Activated T-helper 1 cell treated with anti-CD3 and anti-CD28 coated beads, Interleukin-12 subunit alpha, Interleukin-12 subunit beta, Interleukin-2, Interleukin-4 antibody, amounts not matched to agents 30 ng/mL and 10 ng/mL and 1 ng/mL, durations not matched to agents 14 hours and 24 hours and 36 hours (primary cell): ENCODE data around the gene QTRT2. TPM values are rescaled to one million over a fixed set of nuclear protein-coding genes. Genes with fewer than 3 reads are reported as not detected.

Source experiments
- DNase-seq: peaks from one replicate; pipeline ENCODE4 v3.0.0; 2021; ENCODE audit warnings: low spot score
- H3K27ac Mint-ChIP-seq: one replicate; pipeline ENCODE4 v1.8.0; 2021; ENCODE audit warnings: mild to moderate bottlenecking, mixed read lengths
- H3K27me3 Mint-ChIP-seq: one replicate; pipeline ENCODE4 v1.8.0; 2022; ENCODE audit warnings: mild to moderate bottlenecking, moderate library complexity, mixed read lengths; ENCODE audit not compliant: insufficient read depth
- H3K36me3 Mint-ChIP-seq: one replicate; pipeline ENCODE4 v1.8.0; 2021; ENCODE audit warnings: low read depth, mixed read lengths
- H3K4me1 Mint-ChIP-seq: one replicate; pipeline ENCODE4 v1.8.0; 2021; ENCODE audit warnings: low read depth, mixed read lengths
- H3K4me3 Mint-ChIP-seq: one replicate; pipeline ENCODE4 v1.8.0; 2021; ENCODE audit warnings: mild to moderate bottlenecking, moderate library complexity, mixed read lengths
- H3K9me3 Mint-ChIP-seq: one replicate; pipeline ENCODE4 v1.8.0; 2021; ENCODE audit warnings: mixed read lengths
- intact Hi-C: fragments of 100-400 bp; cut with micrococcal nuclease; formaldehyde crosslinking; loops from one replicate; pipeline ENCODE4 v1.15.1; 2024
- total RNA-seq: library from RNA; stranded (reverse); gene quantifications from 2 replicates; pipeline ENCODE4 v1.2.3, GENCODE V29; 2022

Gene QTRT2
- 54.9 and 57.6 TPM in 2 replicates for total RNA-seq

DNA sequence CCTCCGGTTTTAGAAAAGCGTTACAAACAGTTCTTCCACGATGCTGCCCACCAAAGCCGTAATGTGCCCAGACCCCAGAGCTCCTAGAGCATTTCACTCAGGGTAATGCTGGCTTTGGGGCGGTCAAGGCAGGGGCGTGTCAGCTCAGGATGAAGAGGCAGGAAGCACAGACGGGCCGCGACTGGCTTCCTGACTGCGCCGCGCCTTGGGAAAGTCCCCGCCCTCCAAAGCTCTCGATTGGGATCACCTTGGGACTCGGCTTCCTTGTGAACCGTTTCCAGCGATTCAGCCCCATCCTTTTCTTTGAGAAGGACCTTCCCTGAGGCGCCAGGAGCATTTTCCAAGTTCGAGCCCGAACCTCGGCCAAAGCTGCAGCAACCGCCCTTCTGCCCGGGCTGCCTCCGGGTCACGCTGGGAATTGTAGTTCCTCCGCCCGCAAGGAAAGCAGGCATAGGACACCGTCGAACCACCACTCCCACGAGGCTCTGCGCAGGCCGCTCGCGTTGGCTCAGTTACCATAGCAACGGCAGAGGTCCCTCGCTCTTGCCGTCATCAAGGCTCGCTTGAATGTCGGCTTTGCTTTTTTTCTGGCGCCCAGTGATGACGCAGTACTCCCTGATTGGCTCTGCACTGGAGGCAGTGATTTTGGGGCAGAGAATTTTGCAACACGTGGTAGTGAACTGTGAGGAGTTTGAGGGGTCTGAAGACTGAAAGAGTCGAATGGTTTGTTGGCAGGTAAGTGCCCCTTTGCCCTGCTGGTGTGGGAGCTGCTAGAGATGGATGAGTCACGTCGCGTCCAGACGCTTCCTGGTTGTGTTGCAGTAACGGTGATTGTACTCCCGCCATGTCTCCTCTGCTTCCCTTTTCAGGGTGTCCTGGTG, at the start of gene QTRT2, which contains the start of gene CCDC191:
Gene QTRT2, plus strand, starts transcription at position 608 of the 881 bp plus-strand sequence. CDS start 8,521 bp downstream, outside the sequence.
Gene CCDC191, minus strand, starts transcription at position 397 of the 881 bp plus-strand sequence. Its CDS starts 60 bp downstream, at position 337.
- DNase-seq: peak; percentile 98
- peak within 1 kb of the TSS; percentile 98 for H3K4me3 Mint-ChIP-seq
- peaks cover 53% of the 10 kb centered on the region for H3K4me1 Mint-ChIP-seq
- H3K9me3 Mint-ChIP-seq: no peaks in the 10 kb centered on the region
- peak within 1 kb of the TSS; percentile 97 for H3K27ac Mint-ChIP-seq
- H3K27me3 Mint-ChIP-seq: peaks cover 2% of the 10 kb centered on the region
- intact Hi-C loops: loop anchor here (1.0 to 5.0 kb wide), 16 partner anchors 109 to 1726 kb away; partner anchors contain the start of genes ATP6V1A, GRAMD1C, SIDT1 and SPICE1
- H3K36me3 Mint-ChIP-seq: peaks cover 5% of the 10 kb centered on the region

DNA sequence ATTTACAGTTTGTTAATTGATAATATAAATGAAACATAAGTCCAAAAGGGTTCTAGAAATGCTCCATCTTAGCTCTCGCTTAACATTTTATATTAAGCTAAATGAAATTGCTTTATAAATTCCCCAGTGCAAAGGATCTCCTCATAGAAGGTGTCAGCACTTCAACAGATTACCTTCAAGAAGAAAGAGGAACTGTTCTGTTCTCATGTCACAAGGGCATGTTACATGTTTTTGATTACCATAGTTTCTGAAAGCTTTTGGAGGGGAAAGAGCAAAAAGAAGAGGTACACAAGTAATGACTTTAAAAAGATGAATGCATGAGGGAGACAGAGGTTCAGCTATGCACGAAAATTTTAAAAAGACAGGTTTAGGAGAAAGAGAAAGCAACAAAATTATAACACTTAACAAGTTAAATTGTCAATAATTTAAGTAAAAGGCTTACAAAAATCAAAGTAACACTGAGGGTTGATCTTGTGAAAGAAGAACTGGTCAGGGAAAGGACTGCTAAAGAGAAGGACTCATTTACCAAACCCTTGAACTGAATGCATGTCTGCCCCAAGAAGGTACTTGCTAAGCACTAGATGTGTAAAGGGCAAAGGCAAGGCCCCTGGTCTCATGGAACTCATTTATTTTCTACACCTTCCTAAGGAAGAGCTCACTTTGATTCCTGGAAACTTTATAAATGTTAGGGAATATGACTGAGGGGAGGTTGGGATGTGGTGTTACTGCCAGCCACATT, 45.3 kb upstream of the QTRT2 start:
- no peaks in the 10 kb centered on the region for H3K4me1 Mint-ChIP-seq
- DNase-seq: no peak

DNA sequence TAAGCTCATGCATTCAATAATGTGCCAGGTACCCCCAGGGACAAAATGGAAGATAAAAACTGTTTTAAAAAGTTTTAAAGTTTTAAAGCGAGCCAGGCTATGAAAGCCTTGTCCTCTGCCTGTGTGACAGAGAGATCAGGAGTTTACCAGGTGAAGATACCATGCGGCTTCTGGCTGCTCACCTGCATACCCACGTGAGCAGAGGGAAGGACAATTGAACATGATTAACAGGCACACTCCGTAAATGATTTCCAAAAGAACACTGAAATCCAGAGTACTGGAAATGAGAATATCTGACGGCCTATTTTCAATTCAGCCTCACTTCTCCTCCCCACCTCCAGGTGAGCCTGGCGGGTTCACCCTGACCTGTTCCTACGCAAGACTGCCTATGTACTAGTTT, 42.3 kb upstream of the QTRT2 start:
- H3K27ac Mint-ChIP-seq: no peak overlapping the region
- H3K27me3 Mint-ChIP-seq: peaks cover 2% of the 10 kb centered on the region
- H3K4me1 Mint-ChIP-seq: no peaks in the 10 kb centered on the region
- H3K9me3 Mint-ChIP-seq: no peaks in the 10 kb centered on the region
- DNase-seq: no peak
- H3K36me3 Mint-ChIP-seq: no peaks in the 10 kb centered on the region
- intact Hi-C loops: no loop called here
- H3K4me3 Mint-ChIP-seq: no peak overlapping the region

More for the DNA sequence above, 45.3 kb upstream of the QTRT2 start:
- Mint-ChIP-seq H3K36me3 (no peaks in the 10 kb centered on the region), H3K4me3 (no peak overlapping the region), H3K27ac (no peak overlapping the region), H3K9me3 (no peaks in the 10 kb centered on the region), H3K27me3 (no peaks in the 10 kb centered on the region)
- intact Hi-C loops: no loop called here

DNA sequence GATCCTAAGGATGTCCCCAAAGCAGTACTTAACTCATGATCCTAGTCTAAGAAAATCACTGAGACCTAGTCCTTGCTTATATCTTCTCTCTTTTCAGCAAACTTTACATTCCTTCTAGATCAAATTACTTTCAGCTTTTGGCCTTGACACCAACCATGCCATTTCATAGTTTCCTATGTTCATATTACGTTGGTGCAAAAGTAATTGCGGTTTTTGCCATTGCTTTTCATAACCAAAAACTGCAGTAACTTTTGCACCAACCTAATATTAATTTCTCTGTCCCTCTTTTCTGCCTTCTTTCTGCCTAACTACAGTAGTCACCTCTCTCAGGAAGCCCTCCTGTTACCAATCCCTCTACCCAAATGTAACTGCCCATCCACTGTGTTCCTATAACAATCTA, 37.1 kb upstream of the QTRT2 start:
- Mint-ChIP-seq H3K27me3 (peaks cover 2% of the 10 kb centered on the region), H3K4me1 (no peaks in the 10 kb centered on the region), H3K9me3 (no peaks in the 10 kb centered on the region), H3K36me3 (no peaks in the 10 kb centered on the region), H3K27ac (no peak overlapping the region), H3K4me3 (no peak overlapping the region)
- intact Hi-C loops: no loop called here
- DNase-seq: no peak

DNA sequence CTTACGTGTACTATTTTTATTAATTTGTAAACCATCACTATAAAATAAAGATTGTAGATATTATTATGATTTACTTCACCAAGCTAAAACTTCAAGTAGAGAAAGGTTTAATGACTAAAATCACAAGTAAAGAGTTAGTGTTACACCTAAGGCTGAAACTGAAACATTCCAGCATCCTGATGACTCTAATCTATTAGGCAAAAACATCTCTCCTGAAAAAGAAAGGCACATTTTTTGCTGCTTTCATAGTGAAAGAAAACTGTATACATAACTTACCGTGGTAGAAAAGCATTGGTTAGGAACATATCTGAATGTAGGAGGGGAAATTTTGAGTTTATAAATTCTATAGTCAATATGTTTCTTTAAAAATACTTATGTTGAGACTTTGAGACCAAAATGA, 35.6 kb upstream of the QTRT2 start:
- Mint-ChIP-seq H3K9me3 (no peaks in the 10 kb centered on the region), H3K36me3 (peaks cover 2% of the 10 kb centered on the region)

DNA sequence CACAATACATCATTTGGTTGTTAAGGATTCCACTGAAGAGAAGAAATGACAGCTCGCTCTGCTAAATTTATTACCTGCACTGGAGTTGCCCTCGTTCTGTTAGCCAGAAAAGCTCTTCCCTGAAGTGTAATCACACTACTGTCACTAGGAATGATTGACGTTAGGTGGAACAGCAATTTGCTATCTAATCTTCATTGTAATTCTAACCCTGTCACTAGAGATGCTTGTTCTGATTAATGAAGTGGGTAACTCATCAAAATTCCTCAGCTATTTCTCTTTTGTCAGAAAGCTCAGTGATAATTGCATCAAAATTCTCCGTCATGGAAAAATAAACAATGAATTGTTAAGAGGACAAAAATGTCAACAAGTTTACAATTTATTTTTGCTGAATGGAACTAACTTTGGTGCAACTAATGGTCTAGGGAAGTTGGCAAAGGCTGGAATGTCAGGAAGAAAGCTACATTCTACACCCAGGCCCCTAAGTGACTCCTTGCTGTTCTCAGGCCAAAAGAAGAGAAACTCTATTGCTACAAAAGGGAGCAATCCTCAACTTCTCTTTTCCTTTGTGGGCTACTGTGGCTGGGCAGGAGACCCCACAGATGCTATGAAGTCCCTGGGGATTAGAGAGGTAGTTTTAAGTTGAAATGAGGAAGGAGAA, 34.3 kb upstream of the QTRT2 start:
- DNase-seq: no peak
- H3K36me3 Mint-ChIP-seq: peaks cover 2% of the 10 kb centered on the region
- H3K27me3 Mint-ChIP-seq: no peaks in the 10 kb centered on the region
- intact Hi-C loops: no loop called here
- H3K4me3 Mint-ChIP-seq: no peak overlapping the region
- H3K4me1 Mint-ChIP-seq: no peaks in the 10 kb centered on the region
- no peaks in the 10 kb centered on the region for H3K9me3 Mint-ChIP-seq
- no peak overlapping the region for H3K27ac Mint-ChIP-seq

More for the DNA sequence above, 35.6 kb upstream of the QTRT2 start:
- peaks cover 2% of the 10 kb centered on the region for H3K27me3 Mint-ChIP-seq
- no peaks in the 10 kb centered on the region for H3K4me1 Mint-ChIP-seq
- DNase-seq: no peak
- intact Hi-C loops: no loop called here
- no peak overlapping the region for H3K4me3 Mint-ChIP-seq
- H3K27ac Mint-ChIP-seq: no peak overlapping the region

DNA sequence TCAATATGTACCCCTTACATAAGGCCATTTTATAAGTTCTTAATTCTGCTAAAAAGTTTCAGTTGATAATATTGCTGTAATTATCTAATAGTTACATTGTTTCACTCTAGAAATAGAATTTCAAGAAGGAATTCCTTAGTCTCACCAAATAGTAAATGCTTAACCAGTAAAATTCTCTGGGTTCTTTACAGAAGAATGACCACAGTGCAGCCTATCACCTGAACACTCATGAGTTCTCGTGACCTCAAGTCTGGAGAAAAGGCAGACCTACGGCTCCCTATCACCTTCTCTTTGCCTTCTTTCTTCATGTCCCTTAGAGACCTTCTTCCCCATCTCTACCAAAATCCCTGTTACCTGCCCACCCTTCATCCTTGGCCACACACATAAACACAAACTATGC, 31.1 kb upstream of the QTRT2 start:
- Mint-ChIP-seq H3K4me3 (no peak overlapping the region), H3K4me1 (no peaks in the 10 kb centered on the region), H3K36me3 (peaks cover 2% of the 10 kb centered on the region), H3K27me3 (no peaks in the 10 kb centered on the region), H3K9me3 (no peaks in the 10 kb centered on the region), H3K27ac (no peak overlapping the region)
- DNase-seq: no peak
- intact Hi-C loops: no loop called here

DNA sequence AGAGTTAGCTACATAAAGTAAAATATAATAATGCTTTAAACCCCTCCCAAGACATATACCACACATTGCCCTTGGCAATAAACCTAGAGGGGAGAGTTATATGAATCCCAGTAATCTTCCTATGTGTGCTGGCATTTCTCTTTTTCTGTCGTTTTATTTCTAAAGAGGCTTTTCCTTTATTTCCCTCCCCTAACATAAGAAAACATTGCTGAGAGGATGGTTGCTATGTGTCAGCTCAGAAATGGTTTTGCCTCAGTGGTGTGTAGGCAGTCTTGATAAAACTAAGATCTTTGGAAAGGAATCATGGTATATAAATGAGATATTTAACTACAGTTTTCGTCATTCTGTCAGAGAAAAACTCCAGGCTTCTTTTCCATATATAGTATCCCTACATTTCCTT, 30.2 kb upstream of the QTRT2 start:
- intact Hi-C loops: no loop called here
- Mint-ChIP-seq H3K9me3 (no peaks in the 10 kb centered on the region), H3K27ac (no peak overlapping the region), H3K36me3 (peaks cover 2% of the 10 kb centered on the region), H3K4me3 (no peak overlapping the region), H3K27me3 (no peaks in the 10 kb centered on the region), H3K4me1 (no peaks in the 10 kb centered on the region)
- no peak for DNase-seq

DNA sequence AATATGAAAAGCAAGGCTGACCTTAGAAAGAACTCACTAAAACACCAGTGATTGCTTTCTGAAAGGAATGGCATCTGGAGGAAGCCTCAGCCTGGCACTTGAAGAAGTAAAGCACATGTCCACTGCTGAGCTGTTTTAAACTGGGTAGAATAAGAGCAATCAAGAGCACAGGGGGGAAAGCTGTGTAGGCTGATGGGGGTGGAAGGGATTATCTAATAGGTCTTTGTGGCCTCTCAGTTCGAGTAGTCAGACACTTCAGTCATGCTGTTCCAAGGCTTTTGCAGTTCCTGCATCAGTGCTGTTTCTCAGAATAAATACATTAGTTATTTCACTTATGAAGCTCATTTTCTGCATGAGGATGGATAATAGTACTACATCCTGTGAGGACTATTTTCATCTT, 22.8 kb upstream of the QTRT2 start:
- no peak for DNase-seq
- Mint-ChIP-seq H3K9me3 (no peaks in the 10 kb centered on the region), H3K4me1 (no peaks in the 10 kb centered on the region), H3K27me3 (no peaks in the 10 kb centered on the region), H3K36me3 (no peaks in the 10 kb centered on the region), H3K27ac (no peak overlapping the region), H3K4me3 (no peak overlapping the region)
- intact Hi-C loops: no loop called here

DNA sequence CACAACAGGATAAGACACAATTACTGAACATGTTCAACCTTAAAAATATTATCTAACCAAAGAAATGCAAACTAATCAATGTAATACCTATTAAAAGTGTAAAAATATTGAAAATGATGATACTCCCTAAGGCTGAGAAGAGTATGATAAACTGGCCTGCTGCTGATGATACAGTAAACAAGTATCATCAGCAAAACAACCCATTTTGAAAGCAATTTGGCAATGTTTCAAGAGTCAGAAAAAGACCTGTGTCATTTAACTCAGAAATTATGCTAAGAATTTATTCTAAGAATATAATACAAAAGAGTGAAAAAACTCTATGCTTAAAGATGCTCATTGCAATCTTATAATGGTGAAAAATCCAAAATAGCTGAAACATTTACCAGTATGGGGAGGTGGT, 22.3 kb upstream of the QTRT2 start:
- no peak for DNase-seq
- intact Hi-C loops: no loop called here
- Mint-ChIP-seq H3K9me3 (no peaks in the 10 kb centered on the region), H3K4me1 (no peaks in the 10 kb centered on the region), H3K36me3 (no peaks in the 10 kb centered on the region), H3K4me3 (no peak overlapping the region), H3K27me3 (no peaks in the 10 kb centered on the region), H3K27ac (no peak overlapping the region)

DNA sequence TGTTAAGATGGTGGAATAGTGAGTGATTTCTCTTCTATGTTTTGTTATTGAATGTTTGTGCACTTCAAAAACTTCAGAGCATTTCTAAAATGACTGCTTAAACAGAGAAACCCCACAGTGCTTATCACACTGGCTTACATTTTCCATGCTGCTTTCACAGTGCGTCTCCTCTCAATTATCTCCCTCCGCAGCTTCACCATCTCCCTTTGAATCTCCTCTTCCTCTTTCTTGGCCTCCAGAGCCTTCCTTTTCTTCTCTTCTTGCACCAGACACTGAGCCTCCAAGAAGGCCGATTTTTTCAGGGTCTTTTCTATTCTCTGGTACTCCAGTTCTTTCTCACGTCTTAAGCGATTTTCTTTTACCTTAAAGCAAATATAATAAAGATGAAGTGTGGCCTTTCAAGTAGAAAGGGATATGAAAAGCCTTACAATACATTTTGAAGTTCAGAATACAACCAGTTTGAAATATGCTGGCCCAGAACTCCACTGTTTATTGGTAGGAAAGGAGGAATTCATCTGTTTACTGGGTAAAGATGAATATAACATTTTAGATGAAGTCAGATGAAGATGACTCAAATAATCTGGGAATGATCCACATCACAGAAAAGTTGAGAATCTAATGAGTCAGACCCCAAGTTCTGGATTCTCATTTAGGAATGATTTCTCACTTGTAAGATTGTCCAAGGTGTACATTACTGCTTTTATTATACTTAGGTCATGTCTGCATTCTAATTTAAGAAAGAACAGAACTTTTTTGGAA, 21.6 kb upstream of the QTRT2 start:
- Mint-ChIP-seq H3K27me3 (no peaks in the 10 kb centered on the region), H3K27ac (no peak overlapping the region), H3K9me3 (no peaks in the 10 kb centered on the region), H3K36me3 (no peaks in the 10 kb centered on the region), H3K4me3 (no peak overlapping the region), H3K4me1 (no peaks in the 10 kb centered on the region)
- DNase-seq: no peak
- intact Hi-C loops: no loop called here

DNA sequence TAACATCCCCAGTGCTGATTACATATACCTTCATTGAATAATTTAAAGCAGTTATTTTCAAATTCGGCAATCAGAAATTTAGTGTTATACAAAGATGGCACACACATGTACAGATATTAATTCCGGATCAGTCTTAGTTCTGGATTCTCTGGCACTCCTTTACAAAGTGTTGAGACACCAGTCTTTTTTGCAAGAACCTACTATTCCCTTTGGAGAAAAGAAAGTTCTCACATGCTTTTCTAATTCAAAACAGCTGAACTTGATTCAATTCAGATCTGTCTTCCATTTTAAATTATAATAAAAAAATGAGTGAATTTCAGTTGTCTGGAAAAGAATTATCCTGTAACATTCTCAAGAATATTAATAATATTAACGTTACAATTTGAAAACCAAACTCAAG, 20.6 kb upstream of the QTRT2 start:
- Mint-ChIP-seq H3K36me3 (no peaks in the 10 kb centered on the region), H3K4me3 (no peak overlapping the region), H3K27ac (no peak overlapping the region), H3K4me1 (no peaks in the 10 kb centered on the region), H3K27me3 (no peaks in the 10 kb centered on the region), H3K9me3 (no peaks in the 10 kb centered on the region)
- no peak for DNase-seq
- intact Hi-C loops: no loop called here
